HL-60 (cell line): ENCODE results near the gene AMOT.

Experiments used
- CTCF ChIP-seq: IDR thresholded peaks from one replicate; pipeline ENCODE4 v1.5.1; 2011; ENCODE audit warnings: low read length, control low read depth, inconsistent platforms; ENCODE audit not compliant: insufficient read depth
- POLR2AphosphoS5 ChIP-seq: IDR thresholded peaks from 2 replicates; pipeline ENCODE4 v1.6.1; 2012; ENCODE audit warnings: low read depth

GRCh38 chrX:112803060-112803459 is 37.6 kb downstream of the AMOT start:
- TF ChIP-seq CTCF (no peak), POLR2AphosphoS5 (no peak)
